Spleen (tissue), 7 donors: ENCODE results near the gene COQ10A.

Source experiments
- POLR2A ChIP-seq, 3 donors: fragments of 450-650 bp; IDR thresholded peaks; one replicate each; pipeline ENCODE4 v1.5.1; 2017; ENCODE audit warnings: antibody characterized with exemption in 3 of 3, mild to moderate bottlenecking in 1 of 3
- TF ChIP-seq, protein P1 (sequence below), 11 experiments: fragments of 200-600 bp in 7 of 11; fragments of 450-650 bp in 4 of 11; sonication (generic) in 4 of 11; IDR thresholded peaks in 8 of 11; conservative IDR thresholded peaks in 3 of 11; 1 replicate in 7 of 11; 2 replicates in 4 of 11; pipeline versions ENCODE4 v1.4.0 to v1.8.0; 2016 to 2021; ENCODE audit warnings: antibody characterized with exemption in 11 of 11, inconsistent platforms in 4 of 11, mild to moderate bottlenecking in 1 of 11
- donor health status: DM: no; HTN: no; CAD: no; lungs with moderate emphysema.
- donor health status: DM: no; HTN: no; CAD: no.
- donor health status: DM: no; HTN: no; CAD: no.

DNA sequence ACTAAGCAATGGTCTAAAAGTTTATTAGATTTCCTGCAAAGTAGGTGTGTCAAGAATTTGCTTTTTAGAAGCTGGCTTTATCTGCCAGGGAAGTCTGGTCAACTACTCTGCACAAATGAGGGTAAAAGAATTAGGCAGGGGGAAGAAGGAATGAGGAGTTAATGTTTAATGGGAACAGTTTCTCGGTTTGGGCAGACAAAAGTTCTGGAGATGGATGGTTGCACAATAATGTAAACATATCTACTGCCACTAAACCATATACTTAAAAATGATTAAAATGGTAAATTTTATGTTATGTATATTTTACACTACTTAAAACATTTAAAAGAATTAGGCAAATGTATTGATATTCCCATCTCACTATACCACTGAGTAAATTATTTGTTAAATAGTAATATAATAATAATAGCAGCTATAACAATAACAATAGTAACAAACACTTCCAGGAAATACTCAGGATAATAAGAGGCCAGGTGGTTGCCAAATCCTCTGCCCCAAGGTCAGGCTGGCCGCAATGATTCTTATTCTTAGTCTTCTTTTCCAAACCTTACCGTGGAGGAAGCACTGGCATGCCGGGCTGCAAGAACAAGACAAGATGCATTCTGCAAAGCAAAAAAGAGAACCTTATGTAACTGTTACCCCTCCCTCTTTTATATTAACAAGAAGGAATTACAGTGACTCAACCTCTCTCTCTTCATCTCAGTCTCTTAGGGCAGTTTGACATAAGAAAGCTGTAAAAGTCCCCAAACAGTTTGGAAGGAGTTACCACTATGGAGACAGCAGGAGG lies 19.5 kb downstream of the COQ10A start:
- TF ChIP-seq, protein P1, sequence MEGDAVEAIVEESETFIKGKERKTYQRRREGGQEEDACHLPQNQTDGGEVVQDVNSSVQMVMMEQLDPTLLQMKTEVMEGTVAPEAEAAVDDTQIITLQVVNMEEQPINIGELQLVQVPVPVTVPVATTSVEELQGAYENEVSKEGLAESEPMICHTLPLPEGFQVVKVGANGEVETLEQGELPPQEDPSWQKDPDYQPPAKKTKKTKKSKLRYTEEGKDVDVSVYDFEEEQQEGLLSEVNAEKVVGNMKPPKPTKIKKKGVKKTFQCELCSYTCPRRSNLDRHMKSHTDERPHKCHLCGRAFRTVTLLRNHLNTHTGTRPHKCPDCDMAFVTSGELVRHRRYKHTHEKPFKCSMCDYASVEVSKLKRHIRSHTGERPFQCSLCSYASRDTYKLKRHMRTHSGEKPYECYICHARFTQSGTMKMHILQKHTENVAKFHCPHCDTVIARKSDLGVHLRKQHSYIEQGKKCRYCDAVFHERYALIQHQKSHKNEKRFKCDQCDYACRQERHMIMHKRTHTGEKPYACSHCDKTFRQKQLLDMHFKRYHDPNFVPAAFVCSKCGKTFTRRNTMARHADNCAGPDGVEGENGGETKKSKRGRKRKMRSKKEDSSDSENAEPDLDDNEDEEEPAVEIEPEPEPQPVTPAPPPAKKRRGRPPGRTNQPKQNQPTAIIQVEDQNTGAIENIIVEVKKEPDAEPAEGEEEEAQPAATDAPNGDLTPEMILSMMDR (IDR thresholded peaks at IDR 0.05 in 8 of 11, conservative IDR thresholded peaks at IDR 0.05 in 3 of 11) = no peak
- no peak for TF ChIP-seq POLR2A (IDR thresholded peaks at IDR 0.05)
